BE2C (cell line): ENCODE data around the gene PPRC1.

Experiments
- DNase-seq: peaks from one replicate; pipeline ENCODE4 v3.0.0-alpha.2; 2020
- H3K27me3 ChIP-seq: fragments of 250-450 bp; sonication (Bioruptor Pico); 2 replicates; pipeline ENCODE4 v1.5.1; 2020; ENCODE audit warnings: mild to moderate bottlenecking
- H3K36me3 ChIP-seq: fragments of 250-450 bp; sonication (Bioruptor Pico); 2 replicates; pipeline ENCODE4 v1.5.1; 2020; ENCODE audit warnings: mild to moderate bottlenecking
- H3K4me1 ChIP-seq: fragments of 250-450 bp; sonication (Bioruptor Pico); 2 replicates; pipeline ENCODE4 v1.5.1; 2020
- H3K4me3 ChIP-seq: 2 replicates; pipeline ENCODE4 v1.5.1; 2011; ENCODE audit warnings: low read depth, low read length
- H3K9me3 ChIP-seq: fragments of 250-450 bp; sonication (Bioruptor Pico); 2 replicates; pipeline ENCODE4 v1.5.1; 2020
- CTCF ChIP-seq: IDR thresholded peaks from 2 replicates; pipeline ENCODE4 v1.5.1; 2012; ENCODE audit warnings: mild to moderate bottlenecking, low read depth, low read length

The PPRC1 gene

DNA sequence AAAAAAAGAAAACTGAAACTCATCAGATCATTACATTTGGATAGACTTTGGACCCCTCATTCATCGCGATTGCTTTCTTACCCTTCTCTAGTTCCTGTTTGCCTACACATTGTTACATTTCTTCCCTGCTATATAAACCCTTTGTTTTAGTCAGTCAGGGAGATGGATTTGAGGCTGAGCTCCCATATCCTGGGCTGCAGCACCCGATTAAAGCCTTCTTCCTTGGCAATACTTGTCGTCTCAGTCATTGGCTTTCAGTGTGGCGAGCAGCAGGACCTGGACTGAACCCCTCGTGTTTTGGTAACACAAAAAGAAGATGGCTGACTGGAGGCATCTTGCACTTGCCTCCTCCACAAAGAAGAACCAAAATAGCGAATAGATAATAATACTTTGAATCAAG lies 59.1 kb downstream of the PPRC1 start:
- DNase-seq: no peak
- Histone ChIP-seq H3K36me3 (no peaks in the 10 kb centered on the region), H3K4me3 (no peak overlapping the region), H3K27me3 (no peaks in the 10 kb centered on the region), H3K9me3 (no peaks in the 10 kb centered on the region; the same call in 1 of the 2 replicates), H3K4me1 (no peaks in the 10 kb centered on the region)
- no peak for TF ChIP-seq CTCF

DNA sequence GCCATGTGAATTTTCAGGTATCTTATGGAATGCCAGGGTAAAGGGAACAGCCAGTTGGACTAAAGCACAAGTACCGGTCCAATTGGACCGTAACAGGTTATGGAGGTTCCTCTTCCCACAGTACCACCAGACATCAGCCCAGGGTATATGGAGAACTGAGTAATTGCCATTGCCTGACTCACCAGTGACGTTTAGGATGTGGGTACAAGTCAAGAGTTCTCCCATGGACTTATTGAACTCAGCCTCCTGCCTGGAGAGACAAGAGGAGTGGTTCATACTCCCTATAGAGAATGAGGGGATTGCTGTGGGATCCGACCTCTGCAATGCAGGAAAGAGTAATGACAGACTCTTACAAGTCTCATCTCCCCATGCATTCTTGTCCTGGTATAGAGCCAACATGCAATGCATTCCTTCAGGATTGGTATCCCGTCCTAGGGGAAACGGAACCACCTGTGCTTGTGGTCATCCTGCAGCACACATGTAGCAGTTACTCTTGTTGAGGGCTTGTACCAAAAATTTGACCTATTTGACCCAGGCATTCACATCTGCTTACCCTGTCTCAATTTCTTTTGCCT lies 62.5 kb downstream of the PPRC1 start:
- TF ChIP-seq CTCF: no peak
- Histone ChIP-seq H3K4me3 (no peak overlapping the region), H3K36me3 (no peaks in the 10 kb centered on the region), H3K9me3 (no peaks in the 10 kb centered on the region; the same call in 1 of the 2 replicates), H3K27me3 (no peaks in the 10 kb centered on the region), H3K4me1 (no peaks in the 10 kb centered on the region)
- no peak for DNase-seq

DNA sequence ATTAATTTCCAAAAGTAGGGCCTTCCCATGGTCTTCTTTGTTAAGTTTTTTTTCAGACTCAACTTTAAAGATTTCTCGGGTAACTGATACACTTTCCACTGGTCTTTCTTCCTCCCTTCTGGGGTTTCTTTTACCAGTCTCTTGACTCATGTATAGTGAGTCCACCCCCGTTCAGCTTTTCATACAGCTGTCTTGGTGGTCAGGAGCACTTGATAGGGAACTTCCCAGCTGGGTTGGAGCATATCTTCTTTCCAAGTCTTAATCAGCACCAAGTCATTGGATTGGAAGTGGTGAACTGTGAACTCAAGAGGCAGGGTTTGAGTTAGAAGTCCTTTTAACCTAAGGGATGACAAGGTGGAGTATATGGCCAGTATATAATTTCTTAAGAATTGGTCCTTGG lies 64.1 kb downstream of the PPRC1 start:
- Histone ChIP-seq H3K4me1 (no peaks in the 10 kb centered on the region), H3K36me3 (no peaks in the 10 kb centered on the region), H3K4me3 (no peak overlapping the region), H3K27me3 (no peaks in the 10 kb centered on the region), H3K9me3 (no peaks in the 10 kb centered on the region; the same call in 1 of the 2 replicates)
- TF ChIP-seq CTCF: no peak
- DNase-seq: no peak

- Histone ChIP-seq H3K4me1 (no peaks in the 10 kb centered on the region), H3K9me3 (no peaks in the 10 kb centered on the region), H3K4me3 (no peak overlapping the region), H3K27me3 (no peaks in the 10 kb centered on the region), H3K36me3 (no peaks in the 10 kb centered on the region)
- no peak for TF ChIP-seq CTCF
- DNase-seq: no peak
Observed at GRCh38 chr10:102198027-102198426, 65.2 kb downstream of the PPRC1 start.
